ENCODE results near the gene GDPD4.

GRCh38 chr11:77332259-77332658 lies 30.8 kb upstream of the GDPD4 start:
- TF ChIP-seq CTCF (IDR thresholded peaks at IDR 0.05) (no peak), TCF7L2 (IDR thresholded peaks at IDR 0.05; ENCODE audit: low read depth, low read length) (no peak)
